KMS-11 (cell line): ENCODE results near the gene GNLY.

Experiments
- H2AFZ ChIP-seq: fragments of 200-600 bp; sonication (generic); 2 replicates; pipeline ENCODE4 v1.6.1; 2016; ENCODE audit warnings: antibody characterized with exemption, mixed run types, low read depth
- H3K27ac ChIP-seq: fragments of 200-600 bp; sonication (generic); 2 replicates; pipeline ENCODE4 v1.6.1; 2016; ENCODE audit warnings: mild to moderate bottlenecking, mixed run types
- H3K27me3 ChIP-seq: fragments of 200-600 bp; sonication (generic); 2 replicates; pipeline ENCODE4 v1.6.1; 2017; ENCODE audit warnings: mild to moderate bottlenecking, low read depth, mixed run types, moderate library complexity; ENCODE audit not compliant: insufficient read depth
- H3K36me3 ChIP-seq: fragments of 200-600 bp; sonication (generic); 2 replicates; pipeline ENCODE4 v1.6.1; 2017; ENCODE audit warnings: mild to moderate bottlenecking, mixed run types; ENCODE audit not compliant: insufficient read depth
- H3K4me1 ChIP-seq: fragments of 200-600 bp; sonication (generic); 2 replicates; pipeline ENCODE4 v1.6.1; 2016; ENCODE audit warnings: mild to moderate bottlenecking, low read depth, mixed run types; ENCODE audit not compliant: poor library complexity, severe bottlenecking
- H3K4me2 ChIP-seq: fragments of 200-600 bp; sonication (generic); 2 replicates; pipeline ENCODE4 v1.7.0; 2016; ENCODE audit warnings: mild to moderate bottlenecking, mixed run types
- H3K4me3 ChIP-seq: fragments of 200-600 bp; sonication (generic); IDR thresholded peaks from 2 replicates; pipeline ENCODE4 v1.6.1; 2017; ENCODE audit warnings: low read depth, low read length, mixed read lengths; ENCODE audit not compliant: insufficient read depth
- H3K79me2 ChIP-seq: fragments of 200-600 bp; sonication (generic); 2 replicates; pipeline ENCODE4 v1.6.1; 2016; ENCODE audit warnings: low read depth, mixed run types; ENCODE audit not compliant: insufficient read depth
- H3K9ac ChIP-seq: fragments of 200-600 bp; sonication (generic); 2 replicates; pipeline ENCODE4 v1.6.1; 2016; ENCODE audit warnings: mild to moderate bottlenecking, mixed run types
- H4K20me1 ChIP-seq: fragments of 200-600 bp; sonication (generic); 2 replicates; pipeline ENCODE4 v1.6.1; 2016; ENCODE audit warnings: mild to moderate bottlenecking, mixed run types; ENCODE audit not compliant: insufficient read depth
- CTCF ChIP-seq: fragments of 200-600 bp; sonication (generic); conservative IDR thresholded peaks from 2 replicates; pipeline ENCODE4 v1.6.1; 2017; ENCODE audit warnings: low read depth, mild to moderate bottlenecking, antibody characterized with exemption, low read length, moderate library complexity, mixed read lengths

Gene GNLY

DNA sequence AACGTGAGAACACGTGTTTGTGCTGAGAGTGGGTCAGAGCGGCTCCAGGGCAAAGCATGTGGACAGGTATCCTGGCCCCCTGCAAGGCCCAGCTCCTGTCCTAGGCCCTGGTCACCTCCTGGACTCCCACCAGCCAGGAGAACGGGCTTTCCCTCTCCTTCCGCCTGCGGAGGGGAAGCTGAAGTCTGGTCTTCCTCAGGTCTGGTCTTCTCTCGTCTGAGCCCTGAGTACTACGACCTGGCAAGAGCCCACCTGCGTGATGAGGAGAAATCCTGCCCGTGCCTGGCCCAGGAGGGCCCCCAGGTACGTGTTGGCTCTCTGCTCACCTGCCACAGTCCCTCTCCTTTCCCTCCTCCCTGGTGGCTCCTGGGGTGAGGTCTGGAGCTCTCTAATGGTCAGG, 963 bp downstream of the GNLY start:
- H3K27me3 ChIP-seq = no peaks in the 10 kb centered on the region
- H3K36me3 ChIP-seq = no peaks in the 10 kb centered on the region
- TF ChIP-seq CTCF = no peak
- H3K4me3 ChIP-seq = no peak overlapping the region
- H4K20me1 ChIP-seq = no peaks in the 10 kb centered on the region
- no peaks in the 10 kb centered on the region for H3K79me2 ChIP-seq
- no peak overlapping the region for H3K4me2 ChIP-seq
- H3K27ac ChIP-seq = no peak overlapping the region
- no peak overlapping the region for H3K9ac ChIP-seq
- no peak overlapping the region for H2AFZ ChIP-seq
- H3K4me1 ChIP-seq = no peaks in the 10 kb centered on the region

DNA sequence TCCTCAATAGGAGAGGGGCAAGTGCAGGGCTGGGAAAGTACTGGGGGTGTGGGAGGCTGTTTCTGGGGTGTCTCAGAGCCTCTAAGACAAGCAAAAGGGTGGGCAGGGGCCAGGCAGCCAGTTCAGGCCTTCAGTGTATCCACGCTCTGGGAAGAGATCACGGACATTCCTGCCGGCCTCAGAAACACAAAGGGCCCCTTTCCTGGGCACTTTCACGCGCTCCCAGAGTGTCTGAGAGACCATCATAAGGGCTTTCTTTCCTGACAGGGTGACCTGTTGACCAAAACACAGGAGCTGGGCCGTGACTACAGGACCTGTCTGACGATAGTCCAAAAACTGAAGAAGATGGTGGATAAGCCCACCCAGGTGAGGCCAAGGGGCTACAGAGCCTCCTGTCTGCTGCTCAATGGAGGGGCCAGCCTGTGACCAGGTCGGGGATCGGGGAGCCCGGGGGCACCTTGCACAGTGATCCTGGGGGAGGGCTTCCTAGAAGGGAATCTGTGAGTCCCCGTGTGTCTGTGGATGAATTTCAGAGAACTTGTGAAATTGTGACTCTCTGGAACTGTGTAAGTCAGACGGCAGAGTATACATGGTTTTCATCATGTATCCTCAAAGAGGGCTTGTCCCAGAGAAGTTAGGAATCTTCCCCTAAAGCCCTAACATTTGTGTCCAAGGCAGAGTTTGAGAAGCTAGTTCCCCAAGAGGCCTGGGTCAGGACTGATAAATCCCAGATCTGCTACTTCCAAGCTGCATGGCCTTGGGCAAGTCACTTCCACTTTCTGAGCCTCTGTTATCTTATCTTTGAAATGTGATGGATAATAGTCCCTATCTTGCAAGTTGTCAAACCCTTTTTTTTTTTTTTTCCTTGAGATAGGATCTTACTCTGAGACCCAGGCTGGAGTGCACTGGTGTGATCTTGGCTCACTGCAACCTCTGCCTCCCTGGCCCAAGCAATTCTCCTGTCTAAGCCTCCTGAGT, 1.8 kb downstream of the GNLY start:
- Histone ChIP-seq H3K4me3 (no peak overlapping the region), H3K27me3 (no peaks in the 10 kb centered on the region), H3K79me2 (no peaks in the 10 kb centered on the region), H4K20me1 (no peaks in the 10 kb centered on the region), H3K4me1 (no peaks in the 10 kb centered on the region), H3K27ac (no peak overlapping the region), H3K4me2 (no peak overlapping the region), H3K36me3 (no peaks in the 10 kb centered on the region), H2AFZ (no peak overlapping the region), H3K9ac (no peak overlapping the region)
- no peak for TF ChIP-seq CTCF

GRCh38 chr2:85697096-85697495, 2.9 kb downstream of the GNLY start:
- TF ChIP-seq CTCF = no peak
- no peak overlapping the region for H3K4me3 ChIP-seq
- H3K4me2 ChIP-seq = no peak overlapping the region
- no peaks in the 10 kb centered on the region for H3K79me2 ChIP-seq
- H3K27ac ChIP-seq = no peak overlapping the region
- H3K27me3 ChIP-seq = no peaks in the 10 kb centered on the region
- H4K20me1 ChIP-seq = no peaks in the 10 kb centered on the region
- H3K9ac ChIP-seq = no peak overlapping the region
- no peak overlapping the region for H2AFZ ChIP-seq
- H3K36me3 ChIP-seq = no peaks in the 10 kb centered on the region
- peaks cover 9% of the 10 kb centered on the region for H3K4me1 ChIP-seq

DNA sequence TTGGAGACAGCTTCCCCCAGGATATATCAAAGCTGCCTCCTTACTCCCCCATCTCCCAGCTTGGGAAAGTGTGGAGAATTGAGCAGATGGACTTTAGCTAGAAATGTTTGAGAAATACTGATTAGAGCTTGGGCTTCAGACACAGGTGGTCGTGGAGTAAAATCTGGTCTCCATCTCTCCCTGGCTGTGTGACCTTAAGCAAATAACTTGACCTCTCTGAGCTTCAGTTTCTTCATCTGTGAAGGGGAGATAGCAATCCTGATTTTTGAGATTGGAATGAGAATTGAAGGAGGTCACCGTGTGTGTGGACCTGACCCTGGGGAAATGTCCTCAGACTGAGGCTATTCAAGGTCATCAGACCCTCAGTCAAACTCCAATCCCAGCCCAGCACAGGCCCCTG, 3.6 kb downstream of the GNLY start:
- Histone ChIP-seq H2AFZ (no peak overlapping the region), H3K27me3 (no peaks in the 10 kb centered on the region), H3K4me1 (peaks cover 16% of the 10 kb centered on the region), H3K4me2 (no peak overlapping the region), H3K36me3 (no peaks in the 10 kb centered on the region), H3K4me3 (no peak overlapping the region), H3K79me2 (no peaks in the 10 kb centered on the region), H3K27ac (no peak overlapping the region), H4K20me1 (no peaks in the 10 kb centered on the region), H3K9ac (no peak overlapping the region)
- TF ChIP-seq CTCF = no peak
